WTC11 (cell line): ENCODE data around the gene KCNG3.

Experiments
- ATF3 ChIP-seq: sonication (generic); formaldehyde crosslinking; conservative IDR thresholded peaks from 2 replicates; pipeline ENCODE4 v1.8.1; 2022; ENCODE audit warnings: mild to moderate bottlenecking, missing genetic modification reagents
- CTCF ChIP-seq: fragments of 200-600 bp; IDR thresholded peaks from 2 replicates; pipeline ENCODE4 v1.8.0; 2022; ENCODE audit warnings: antibody characterized with exemption
- GABPB1 ChIP-seq: sonication (generic); formaldehyde crosslinking; IDR thresholded peaks from 2 replicates; pipeline ENCODE4 v1.8.1; 2023; ENCODE audit warnings: mild to moderate bottlenecking, missing genetic modification reagents
- IRF2 ChIP-seq: sonication (generic); formaldehyde crosslinking; IDR thresholded peaks from 2 replicates; pipeline ENCODE4 v1.8.0; 2022; ENCODE audit warnings: low read depth, missing genetic modification reagents, borderline replicate concordance
- MAX ChIP-seq: sonication (generic); formaldehyde crosslinking; IDR thresholded peaks from 2 replicates; pipeline ENCODE4 v1.8.0; 2022; ENCODE audit warnings: mild to moderate bottlenecking, missing genetic modification reagents
- SOX15 ChIP-seq: fragments of 250-450 bp; sonication (Bioruptor Pico); IDR thresholded peaks from 2 replicates; pipeline ENCODE4 v1.9.0; 2021; ENCODE audit warnings: mild to moderate bottlenecking
- ZNF232 ChIP-seq: sonication (generic); formaldehyde crosslinking; IDR thresholded peaks from 2 replicates; pipeline ENCODE4 v1.8.0; 2022; ENCODE audit warnings: mild to moderate bottlenecking, missing genetic modification reagents
- TF ChIP-seq, protein P1 (sequence below): sonication (generic); formaldehyde crosslinking; IDR thresholded peaks from 2 replicates; pipeline ENCODE4 v1.8.1; 2023; ENCODE audit warnings: mild to moderate bottlenecking, missing genetic modification reagents, moderate library complexity

- TF ChIP-seq GABPB1 (CRISPR knock-in tag) = no peak
- TF ChIP-seq CTCF = no peak
- TF ChIP-seq, protein P1, sequence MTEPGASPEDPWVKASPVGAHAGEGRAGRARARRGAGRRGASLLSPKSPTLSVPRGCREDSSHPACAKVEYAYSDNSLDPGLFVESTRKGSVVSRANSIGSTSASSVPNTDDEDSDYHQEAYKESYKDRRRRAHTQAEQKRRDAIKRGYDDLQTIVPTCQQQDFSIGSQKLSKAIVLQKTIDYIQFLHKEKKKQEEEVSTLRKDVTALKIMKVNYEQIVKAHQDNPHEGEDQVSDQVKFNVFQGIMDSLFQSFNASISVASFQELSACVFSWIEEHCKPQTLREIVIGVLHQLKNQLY (CRISPR knock-in tag) = no peak
- no peak for TF ChIP-seq ZNF232
- TF ChIP-seq MAX = no peak
- TF ChIP-seq ATF3 (CRISPR knock-in tag) = no peak
- TF ChIP-seq SOX15 (CRISPR knock-in tag) = no peak
- TF ChIP-seq IRF2 (CRISPR knock-in tag) = no peak
These were observed 1.8 kb upstream of the KCNG3 start for GRCh38 chr2:42495611-42496010.
